ENCODE measurements around the gene STX16. TPM values are rescaled to one million over a fixed set of nuclear protein-coding genes. Genes with fewer than 3 reads are reported as not detected.

The STX16 gene
- total RNA-seq, 1 experiment from 2014 or later = 97.0 TPM

- no peaks in the 10 kb centered on the region for H3K9me3 ChIP-seq
- Mint-ChIP-seq H3K4me1 (ENCODE audit: low read depth, unreplicated experiment) (peaks cover 16% of the 10 kb centered on the region), H3K27me3 (ENCODE audit: insufficient read depth, unreplicated experiment) (no peaks in the 10 kb centered on the region), H3K4me3 (ENCODE audit: unreplicated experiment) (peak overlapping the region; percentile 52), H3K27ac (ENCODE audit: unreplicated experiment) (peak overlapping the region; percentile 44), H3K9me3 (ENCODE audit: unreplicated experiment) (no peaks in the 10 kb centered on the region), H3K36me3 (ENCODE audit: insufficient read depth, unreplicated experiment) (peaks cover 22% of the 10 kb centered on the region)
- no TSS peak for BruUV-seq (replicated peaks)
- H3K4me1 ChIP-seq = peaks cover 23% of the 10 kb centered on the region
- ChIA-PET POLR2A (interaction anchor here (0.7 kb wide), 1 partner anchor 442 kb away, joined by 6 read pairs; no protein-coding TSS in a partner anchor), CTCF (interaction anchor here (0.5 to 0.6 kb wide), 4 partner anchors 9 to 412 kb away, joined by 3 to 8 read pairs (median 4); no protein-coding TSS in a partner anchor)
- no peak for TF ChIP-seq CTCF (IDR thresholded peaks at IDR 0.05; ENCODE audit: insufficient read depth in 1 of 2, low read depth in 1 of 2, low read length in 1 of 2, severe bottlenecking in 1 of 2, unreplicated experiment in 1 of 2)
- H3K36me3 ChIP-seq (ENCODE audit: control insufficient read depth, insufficient read depth, low read length) = no peaks in the 10 kb centered on the region
- intact Hi-C loops (cut with micrococcal nuclease; ENCODE audit: unreplicated experiment) = loop anchor here (2.0 to 5.0 kb wide), 5 partner anchors 43 to 413 kb away; partner anchors contain the start of genes GNAS, GNAS-AS1 and NPEPL1
- no peak for DNase-seq
- no peaks in the 10 kb centered on the region for H3K27me3 ChIP-seq (replicated peaks; ENCODE audit: control insufficient read depth, insufficient read depth, low read length)
- peak overlapping the region; percentile 69 for H3K4me3 ChIP-seq (ENCODE audit: low read depth, low read length)
These were observed 1.5 kb upstream of the STX16 start for GRCh38 chr20:58649288-58650180.

GRCh38 chr20:58650181-58650775 is 805 bp upstream of the STX16 start:
- BruUV-seq (replicated peaks) = no TSS peak
- DNase-seq = no peak
- Histone ChIP-seq H3K36me3 (ENCODE audit: control insufficient read depth, insufficient read depth, low read length) (no peaks in the 10 kb centered on the region), H3K27me3 (replicated peaks; ENCODE audit: control insufficient read depth, insufficient read depth, low read length) (no peaks in the 10 kb centered on the region), H3K4me1 (peaks cover 23% of the 10 kb centered on the region), H3K4me3 (ENCODE audit: low read depth, low read length) (peak overlapping the region; percentile 69), H3K9me3 (no peaks in the 10 kb centered on the region)
- H3K27me3 Mint-ChIP-seq (ENCODE audit: insufficient read depth, unreplicated experiment) = no peaks in the 10 kb centered on the region
- TF ChIP-seq CTCF (IDR thresholded peaks at IDR 0.05; ENCODE audit: insufficient read depth in 1 of 2, low read depth in 1 of 2, low read length in 1 of 2, severe bottlenecking in 1 of 2, unreplicated experiment in 1 of 2) = no peak
- peaks cover 22% of the 10 kb centered on the region for H3K36me3 Mint-ChIP-seq (ENCODE audit: insufficient read depth, unreplicated experiment)
- H3K4me1 Mint-ChIP-seq (ENCODE audit: low read depth, unreplicated experiment) = peaks cover 16% of the 10 kb centered on the region
- peak overlapping the region; percentile 91 for H3K27ac Mint-ChIP-seq (ENCODE audit: unreplicated experiment)
- intact Hi-C loops (cut with micrococcal nuclease; ENCODE audit: unreplicated experiment) = loop anchor here (2.0 to 5.0 kb wide), 5 partner anchors 42 to 413 kb away; partner anchors contain the start of genes GNAS, GNAS-AS1 and NPEPL1
- H3K9me3 Mint-ChIP-seq (ENCODE audit: unreplicated experiment) = no peaks in the 10 kb centered on the region
- peak overlapping the region; percentile 88 for H3K4me3 Mint-ChIP-seq (ENCODE audit: unreplicated experiment)
- ChIA-PET CTCF (interaction anchor here (0.6 to 1.8 kb wide), 18 partner anchors 13 to 1387 kb away, joined by 3 to 32 read pairs (median 6); partner anchors contain the start of gene VAPB), POLR2A (interaction anchor here (0.6 to 1.5 kb wide), 13 partner anchors 9 to 638 kb away, joined by 3 to 10 read pairs (median 5); partner anchors contain the start of genes NELFCD and VAPB)

- Histone ChIP-seq H3K27me3 (replicated peaks; ENCODE audit: control insufficient read depth, insufficient read depth, low read length) (no peaks in the 10 kb centered on the region), H3K36me3 (ENCODE audit: control insufficient read depth, insufficient read depth, low read length) (no peaks in the 10 kb centered on the region; the same call in 1 of the 2 replicates), H3K4me1 (peaks cover 23% of the 10 kb centered on the region), H3K4me3 (ENCODE audit: low read depth, low read length) (peak overlapping the region; percentile 69), H3K9me3 (no peaks in the 10 kb centered on the region)
- Mint-ChIP-seq H3K4me1 (ENCODE audit: low read depth, unreplicated experiment) (peaks cover 21% of the 10 kb centered on the region), H3K4me3 (ENCODE audit: unreplicated experiment) (peak overlapping the region; percentile 88), H3K9me3 (ENCODE audit: unreplicated experiment) (no peaks in the 10 kb centered on the region), H3K27me3 (ENCODE audit: insufficient read depth, unreplicated experiment) (no peaks in the 10 kb centered on the region), H3K36me3 (ENCODE audit: insufficient read depth, unreplicated experiment) (peaks cover 22% of the 10 kb centered on the region), H3K27ac (ENCODE audit: unreplicated experiment) (peak overlapping the region; percentile 91)
- no peak for TF ChIP-seq CTCF (IDR thresholded peaks at IDR 0.05; ENCODE audit: insufficient read depth in 1 of 2, low read depth in 1 of 2, low read length in 1 of 2, severe bottlenecking in 1 of 2, unreplicated experiment in 1 of 2)
- intact Hi-C loops (cut with micrococcal nuclease; ENCODE audit: unreplicated experiment) = loop anchor here (2.0 to 5.0 kb wide), 5 partner anchors 41 to 415 kb away; partner anchors contain the start of genes GNAS, GNAS-AS1 and NPEPL1
- no TSS peak for BruUV-seq (replicated peaks)
- ChIA-PET POLR2A (interaction anchor here (0.6 to 1.5 kb wide), 10 partner anchors 8 to 657 kb away, joined by 3 to 10 read pairs (median 5); partner anchors contain the start of gene VAPB), CTCF (interaction anchor here (0.6 to 1.8 kb wide), 36 partner anchors 8 to 1181 kb away, joined by 3 to 32 read pairs (median 4); partner anchors contain the start of gene VAPB)
- DNase-seq = no peak
These were observed 469 bp downstream of the STX16 start for GRCh38 chr20:58651559-58651945.
